K562 (cell line): Measurements from ENCODE around the gene USP12. TPM values are rescaled to one million over a fixed set of nuclear protein-coding genes. Genes with fewer than 3 reads are reported as not detected.

Source experiments
- ATAC-seq: fragments of 200-7000 bp; cut with Tn5 transposase; 3 replicates; pipeline ENCODE4 v1.9.1; 2020; ENCODE audit warnings: moderate library complexity
- BruUV-seq: library from RNA; stranded (reverse); fragments of 400-500 nt; replicated peaks from 2 replicates; lab custom pipeline; 2021; lab: Mats Ljungman, UMichigan
- CTCF ChIA-PET: fragments of 300-600 bp; formaldehyde crosslinking; extraction: SDS; loops from one replicate; lab custom pipeline; 2021; ENCODE audit warnings: low intra/inter-chr PET ratio; lab: Yijun Ruan, JAX
- POLR2A ChIA-PET: fragments of 300-600, 350-650 bp; sonication (Branson Sonifier 250); formaldehyde crosslinking; extraction: SDS; loops from one replicate; lab custom pipeline; 2021; ENCODE audit warnings: antibody characterized with exemption, inconsistent platforms; lab: Yijun Ruan, JAX
- DNase-seq, 4 experiments: peaks; one replicate each; pipeline versions ENCODE4 v3.0.0 to v3.0.0-alpha.2; 2011 to 2018; ENCODE audit warnings: low spot score in 3 of 4, mixed read lengths in 3 of 4; ENCODE audit errors: extremely low read depth in 1 of 4
- FAIRE-seq: peaks from 2 replicates; lab custom pipeline; 2011; peaks lifted over from hg19 to GRCh38; lab: Jason Lieb, UNC
- H2AFZ ChIP-seq: 2 replicates; pipeline ENCODE4 v1.6.0; 2011; ENCODE audit warnings: low read depth, low read length, control low read depth, inconsistent platforms
- H3K27ac ChIP-seq: fragments of 200-600 bp; 3 replicates; pipeline ENCODE4 v1.8.0; 2011; ENCODE audit warnings: low read depth, mild to moderate bottlenecking, control low read depth, inconsistent platforms, low read length, moderate library complexity, mixed read lengths; ENCODE audit errors: extremely low read depth
- H3K27me3 ChIP-seq, 2 experiments: fragments of 300-600 bp in 1 of 2; 2 replicates in 1 of 2; 3 replicates in 1 of 2; pipeline versions ENCODE4 v1.6.0 to v1.8.0; 2011; ENCODE audit warnings: inconsistent platforms in 2 of 2, low read length in 2 of 2, mild to moderate bottlenecking in 1 of 2, mixed read lengths in 1 of 2, moderate library complexity in 1 of 2; ENCODE audit not compliant: control insufficient read depth in 2 of 2, insufficient read depth in 2 of 2
- H3K36me3 ChIP-seq: fragments of 300-600 bp; 3 replicates; pipeline ENCODE4 v1.8.0; 2011; ENCODE audit warnings: mild to moderate bottlenecking, low read length, inconsistent platforms; ENCODE audit not compliant: control insufficient read depth, insufficient read depth
- H3K4me1 ChIP-seq, 2 experiments: fragments of 200-600 bp in 1 of 2; replicated peaks in 1 of 2; 2 replicates in 1 of 2; 3 replicates in 1 of 2; pipeline versions ENCODE4 v1.5.1 to v1.8.0; 2011; ENCODE audit warnings: inconsistent platforms in 2 of 2, low read length in 2 of 2, mild to moderate bottlenecking in 1 of 2, mixed read lengths in 1 of 2, moderate library complexity in 1 of 2; ENCODE audit not compliant: control insufficient read depth in 2 of 2, insufficient read depth in 2 of 2
- H3K4me2 ChIP-seq: 2 replicates; pipeline ENCODE4 v1.6.1; 2011; ENCODE audit warnings: low read length, control low read depth, inconsistent platforms, mixed read lengths; ENCODE audit not compliant: insufficient read depth
- H3K4me3 ChIP-seq: fragments of 200-600 bp; sonication (generic), shearing (Covaris generic); 2 replicates; pipeline ENCODE4 v1.5.1; 2016; ENCODE audit warnings: control low read depth, inconsistent platforms
- H3K79me2 ChIP-seq: fragments of 200-600 bp; 3 replicates; pipeline ENCODE4 v1.8.0; 2011; ENCODE audit warnings: low read length, inconsistent platforms; ENCODE audit not compliant: control insufficient read depth, insufficient read depth
- H3K9ac ChIP-seq, 2 experiments: 2 replicates each; pipeline versions ENCODE4 v1.6.0 to v1.6.1; 2011; ENCODE audit warnings: low read depth in 2 of 2, low read length in 2 of 2, control low read depth in 1 of 2, inconsistent platforms in 1 of 2, mild to moderate bottlenecking in 1 of 2, mixed read lengths in 1 of 2; ENCODE audit not compliant: insufficient read depth in 1 of 2
- H3K9me1 ChIP-seq: one replicate; pipeline ENCODE4 v1.6.0; 2011; ENCODE audit warnings: inconsistent platforms, mild to moderate bottlenecking, low read length, moderate library complexity; ENCODE audit not compliant: control insufficient read depth, insufficient read depth
- H3K9me3 ChIP-seq: replicated peaks from 2 replicates; pipeline ENCODE4 v1.5.1; 2011; ENCODE audit warnings: low read depth, low read length, inconsistent platforms; ENCODE audit not compliant: control insufficient read depth, insufficient read depth
- H4K20me1 ChIP-seq: replicated peaks from 2 replicates; pipeline ENCODE4 v1.6.1; 2011; ENCODE audit warnings: low read length, inconsistent platforms, mixed read lengths; ENCODE audit not compliant: control insufficient read depth, insufficient read depth
- BRD9 ChIP-seq: fragments of 450-650 bp; IDR thresholded peaks from 2 replicates; pipeline ENCODE4 v1.6.1; 2018; ENCODE audit warnings: low read depth; ENCODE audit not compliant: partially characterized antibody
- CHD7 ChIP-seq: fragments of 200-600 bp; sonication (generic); IDR thresholded peaks from one replicate; pipeline ENCODE4 v1.6.1; 2012; ENCODE audit warnings: mild to moderate bottlenecking, low read depth, low read length, inconsistent platforms
- CXXC5 ChIP-seq: fragments of 250-450 bp; sonication (Bioruptor Pico); IDR thresholded peaks from 2 replicates; pipeline ENCODE4 v1.8.0; 2022; ENCODE audit warnings: inconsistent platforms, mild to moderate bottlenecking, moderate library complexity
- DACH1 ChIP-seq: fragments of 450-650 bp; IDR thresholded peaks from 2 replicates; pipeline ENCODE4 v1.6.1; 2018; ENCODE audit not compliant: partially characterized antibody
- JUND ChIP-seq, 2 experiments: IDR thresholded peaks; 2 replicates in 1 of 2; 3 replicates in 1 of 2; pipeline ENCODE4 v1.6.1; 2011; ENCODE audit warnings: borderline replicate concordance in 2 of 2, low read depth in 2 of 2, low read length in 2 of 2, improper control_type of control experiment in 1 of 2, missing biosample characterization in 1 of 2, missing genetic modification characterization in 1 of 2, missing genetic modification reagents in 1 of 2
- MCM3 ChIP-seq: fragments of 450-650 bp; IDR thresholded peaks from 2 replicates; pipeline ENCODE4 v1.6.1; 2016
- NCOA1 ChIP-seq: fragments of 450-650 bp; IDR thresholded peaks from 2 replicates; pipeline ENCODE4 v1.6.1; 2016; ENCODE audit warnings: low read depth
- RBM39 ChIP-seq: fragments of 200-400 bp; formaldehyde crosslinking; optimal IDR thresholded peaks from 2 replicates; pipeline ENCODE3; 2018; ENCODE audit warnings: low read depth, low read length
- SMAD4 ChIP-seq: fragments of 250-450 bp; sonication (Bioruptor Pico); conservative IDR thresholded peaks from 2 replicates; pipeline ENCODE4 v1.8.0; 2021; ENCODE audit warnings: inconsistent platforms, mild to moderate bottlenecking, moderate library complexity
- TAF7 ChIP-seq: fragments of 450-650 bp; IDR thresholded peaks from 2 replicates; pipeline ENCODE4 v1.6.1; 2016; ENCODE audit warnings: missing genetic modification characterization, missing compliant biosample characterization
- ZBED1 ChIP-seq: IDR thresholded peaks from 2 replicates; pipeline ENCODE4 v1.6.1; 2014
- ZNF263 ChIP-seq: sonication (generic); formaldehyde crosslinking; IDR thresholded peaks from 2 replicates; pipeline ENCODE4 v1.8.0; 2022; ENCODE audit warnings: mild to moderate bottlenecking, missing genetic modification reagents, borderline replicate concordance
- ZNF551 ChIP-seq: fragments of 250-450 bp; sonication (Bioruptor Pico); IDR thresholded peaks from 2 replicates; pipeline ENCODE4 v1.5.0; 2021; ENCODE audit warnings: mild to moderate bottlenecking, moderate library complexity
- ZNF699 ChIP-seq: fragments of 250-450 bp; sonication (Bioruptor Pico); IDR thresholded peaks from 2 replicates; pipeline ENCODE4 v1.8.0; 2021; ENCODE audit warnings: mild to moderate bottlenecking, moderate library complexity; ENCODE audit not compliant: insufficient replicate concordance
- WGBS: fragments of 100-300 bp; shearing (Covaris generic); methylation state at CpG from one replicate; pipeline ENCODE4 v1.1.6; 2016; ENCODE audit warnings: low coverage, mixed read lengths; ENCODE audit not compliant: insufficient coverage; ENCODE audit errors: missing lambda C conversion rate; 5-methylcytosine and 5-hydroxymethylcytosine counted together
- in situ Hi-C: fragments of 300-500 bp; cut with MboI; formaldehyde crosslinking; loops from 4 replicates; pipeline ENCODE4 v1.15.0; 2018; ENCODE audit warnings: inconsistent platforms, mixed read lengths
- intact Hi-C: fragments of 100-400 bp; cut with micrococcal nuclease; formaldehyde crosslinking; loops from 2 replicates; pipeline ENCODE4 v1.14.2; 2022
- polyA plus RNA-seq, 8 experiments: library from polyadenylated mRNA; depleted of rRNA in 4 of 8; stranded (reverse) in 5 of 8; unstranded in 3 of 8; fragments of >200 nt; fragmentation: Nextera tagmentation in 2 of 8; fragmentation: Illumina TruSeq in 1 of 8; extraction: Ambion mirVana in 2 of 8; extraction: Trizol in 1 of 8; gene quantifications; 2 replicates each; pipeline versions ENCODE4 v1.2.1 to v1.2.3, GENCODE V29; 2011 to 2014; ENCODE audit warnings: inconsistent platforms in 1 of 8, missing spikeins in 1 of 8
- total RNA-seq, 7 experiments: library from RNA; depleted of rRNA in 6 of 7; stranded (reverse); fragments of >200 nt in 6 of 7; fragmentation: Illumina TruSeq in 2 of 7; extraction: Trizol in 2 of 7; gene quantifications; 2 replicates each; pipeline versions ENCODE4 v1.2.1 to v1.2.3, GENCODE V29; 2011 to 2021; ENCODE audit warnings: low replicate concordance in 1 of 7

The USP12 gene
- total and polyA plus RNA-seq, 9 of the 15 experiments (the other 6 are each of a cell fraction or from before 2014, with no cell fraction given) = 1.8 to 20.5 (median 13.3) TPM

GRCh38 chr13:27016875-27017274 is 154.7 kb downstream of the USP12 start:
- no peak overlapping the region for H2AFZ ChIP-seq
- ATAC-seq (no peak), DNase-seq (no peak), FAIRE-seq (no peak)
- no peaks in the 10 kb centered on the region for H3K36me3 ChIP-seq
- CTCF ChIA-PET = no interaction called here
- peaks cover 8 to 12% of the 10 kb centered on the region in 2 experiments; a peak in 4 of 5 replicates for H3K27me3 ChIP-seq
- intact Hi-C loops (no loop called here), in situ Hi-C loops (no loop called here)
- H3K27ac ChIP-seq = no peak overlapping the region
- H3K79me2 ChIP-seq = no peaks in the 10 kb centered on the region
- no TSS peak for BruUV-seq
- H3K9me1 ChIP-seq = no peaks in the 10 kb centered on the region
- H3K9me3 ChIP-seq = no peaks in the 10 kb centered on the region
- H3K4me2 ChIP-seq = no peak overlapping the region
- POLR2A ChIA-PET = no interaction called here
- no peak overlapping the region for H3K4me3 ChIP-seq
- H3K4me1 ChIP-seq = peaks cover 0 to 7% of the 10 kb centered on the region in 2 experiments; a peak in 3 of 5 replicates
- 21% methylated on average over 2 of the region's 4 CpGs for WGBS
- no peaks in the 10 kb centered on the region for H4K20me1 ChIP-seq
- no peak overlapping the region for H3K9ac ChIP-seq
- TF ChIP-seq ZNF263 (CRISPR knock-in tag) (no peak), CHD7 (no peak), ZNF699 (CRISPR knock-in tag) (no peak), ZBED1 (no peak), BRD9 (no peak), DACH1 (no peak), TAF7 (no peak), RBM39 (no peak), NCOA1 (no peak), ZNF551 (CRISPR knock-in tag) (no peak), CXXC5 (CRISPR knock-in tag) (no peak), JUND (IDR thresholded peaks at IDR 0.05; ENCODE audit: borderline replicate concordance, low read depth, low read length) (no peak), JUND (tag; IDR thresholded peaks at IDR 0.05; ENCODE audit: borderline replicate concordance, low read depth, low read length) (no peak), MCM3 (no peak), SMAD4 (CRISPR knock-in tag) (no peak)
